Tibial nerve (tissue), 4 donors: ENCODE results near the gene PLPPR3. TPM values are rescaled to one million over a fixed set of nuclear protein-coding genes. Genes with fewer than 3 reads are reported as not detected.

Source experiments
- DNase-seq, 2 donors: peaks; one replicate each; pipeline ENCODE4 v3.0.0-alpha.2; 2019; ENCODE audit warnings: low spot score in 2 of 2
- H3K27ac ChIP-seq, 4 donors: fragments of 200-600 bp; sonication (generic) in 3 of 4; one replicate each; pipeline ENCODE4 v1.5.1; 2017 to 2019; ENCODE audit warnings: mild to moderate bottlenecking in 1 of 4
- H3K27me3 ChIP-seq, 2 donors: fragments of 200-600 bp; sonication (generic) in 1 of 2; one replicate each; pipeline versions ENCODE4 v1.5.1 to v1.6.0; 2017 to 2019
- H3K36me3 ChIP-seq, 3 donors: fragments of 200-600 bp; sonication (generic); one replicate each; pipeline ENCODE4 v1.5.1; 2018 to 2019
- H3K4me1 ChIP-seq, 4 donors: fragments of 200-600 bp; sonication (generic) in 3 of 4; one replicate each; pipeline ENCODE4 v1.5.1; 2017 to 2019
- H3K4me3 ChIP-seq, 4 donors: fragments of 200-600 bp; sonication (generic) in 3 of 4; one replicate each; pipeline ENCODE4 v1.5.1; 2017 to 2019; ENCODE audit warnings: mild to moderate bottlenecking in 1 of 4, moderate library complexity in 1 of 4
- H3K9me3 ChIP-seq, 4 donors: fragments of 200-600 bp; sonication (generic) in 3 of 4; one replicate each; pipeline ENCODE4 v1.5.1; 2017 to 2019
- EP300 ChIP-seq, 2 donors: sonication (generic); formaldehyde crosslinking; IDR thresholded peaks; one replicate each; pipeline ENCODE4 v1.6.1; 2017; ENCODE audit warnings: antibody characterized with exemption in 2 of 2, mild to moderate bottlenecking in 1 of 2
- POLR2A ChIP-seq, 2 donors: fragments of 450-650 bp; IDR thresholded peaks; one replicate each; pipeline ENCODE4 v1.6.1; 2017; ENCODE audit warnings: antibody characterized with exemption in 2 of 2, mild to moderate bottlenecking in 2 of 2, moderate library complexity in 2 of 2
- WGBS, 2 donors: methylation state at CpG; one replicate each; pipeline ENCODE4 v1.1.5; 2018; 5-methylcytosine and 5-hydroxymethylcytosine counted together
- total RNA-seq, 4 donors: library from RNA; depleted of rRNA; stranded (reverse); fragments of >200 nt; gene quantifications; one replicate each; pipeline ENCODE4 v1.1.0, GENCODE V29; 2016
- TF ChIP-seq, protein P1 (sequence below), 5 experiments: fragments of 200-600 bp in 3 of 5; fragments of 450-650 bp in 2 of 5; sonication (generic) in 3 of 5; IDR thresholded peaks; one replicate each; pipeline ENCODE4 v1.5.1; 2016 to 2019; ENCODE audit warnings: antibody characterized with exemption in 5 of 5, mild to moderate bottlenecking in 3 of 5, moderate library complexity in 2 of 5

The PLPPR3 gene
- total RNA-seq, 4 donors from 2014 or later: not detected

DNA sequence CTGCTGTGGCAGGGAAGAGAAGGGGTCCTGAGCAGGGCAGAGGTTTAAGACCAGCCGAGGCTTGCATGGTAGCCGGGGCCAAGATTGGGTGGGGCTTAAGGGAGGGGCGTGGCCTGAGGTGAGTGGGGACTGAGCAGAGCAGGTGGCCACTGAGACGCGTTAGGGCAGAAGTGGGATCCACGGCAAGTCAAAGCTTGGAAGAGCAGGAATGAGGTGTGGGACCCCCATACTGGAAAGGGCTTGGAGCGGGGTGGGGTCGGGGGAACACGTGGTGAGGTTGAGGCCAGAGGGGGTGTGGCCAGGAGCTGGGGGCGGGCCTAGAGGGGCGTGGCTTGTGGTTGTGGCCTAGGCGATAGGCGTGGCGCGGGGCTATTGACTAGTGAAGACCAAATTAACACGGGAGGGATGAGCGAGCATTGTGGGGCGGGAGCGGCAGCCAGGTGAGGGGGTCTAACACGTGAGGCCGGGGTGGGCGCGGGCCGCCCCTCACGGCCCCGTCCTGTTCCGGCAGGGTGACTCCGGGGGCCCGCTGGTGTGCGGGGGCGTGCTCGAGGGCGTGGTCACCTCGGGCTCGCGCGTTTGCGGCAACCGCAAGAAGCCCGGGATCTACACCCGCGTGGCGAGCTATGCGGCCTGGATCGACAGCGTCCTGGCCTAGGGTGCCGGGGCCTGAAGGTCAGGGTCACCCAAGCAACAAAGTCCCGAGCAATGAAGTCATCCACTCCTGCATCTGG is 41.0 kb upstream of the PLPPR3 start:
- TF ChIP-seq POLR2A (IDR thresholded peaks at IDR 0.05): no peak
- TF ChIP-seq EP300 (IDR thresholded peaks at IDR 0.05): no peak
- TF ChIP-seq, protein P1, sequence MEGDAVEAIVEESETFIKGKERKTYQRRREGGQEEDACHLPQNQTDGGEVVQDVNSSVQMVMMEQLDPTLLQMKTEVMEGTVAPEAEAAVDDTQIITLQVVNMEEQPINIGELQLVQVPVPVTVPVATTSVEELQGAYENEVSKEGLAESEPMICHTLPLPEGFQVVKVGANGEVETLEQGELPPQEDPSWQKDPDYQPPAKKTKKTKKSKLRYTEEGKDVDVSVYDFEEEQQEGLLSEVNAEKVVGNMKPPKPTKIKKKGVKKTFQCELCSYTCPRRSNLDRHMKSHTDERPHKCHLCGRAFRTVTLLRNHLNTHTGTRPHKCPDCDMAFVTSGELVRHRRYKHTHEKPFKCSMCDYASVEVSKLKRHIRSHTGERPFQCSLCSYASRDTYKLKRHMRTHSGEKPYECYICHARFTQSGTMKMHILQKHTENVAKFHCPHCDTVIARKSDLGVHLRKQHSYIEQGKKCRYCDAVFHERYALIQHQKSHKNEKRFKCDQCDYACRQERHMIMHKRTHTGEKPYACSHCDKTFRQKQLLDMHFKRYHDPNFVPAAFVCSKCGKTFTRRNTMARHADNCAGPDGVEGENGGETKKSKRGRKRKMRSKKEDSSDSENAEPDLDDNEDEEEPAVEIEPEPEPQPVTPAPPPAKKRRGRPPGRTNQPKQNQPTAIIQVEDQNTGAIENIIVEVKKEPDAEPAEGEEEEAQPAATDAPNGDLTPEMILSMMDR (IDR thresholded peaks at IDR 0.05): no peak
- Histone ChIP-seq H3K4me1 (peaks cover 0 to 48% (median 10%) of the 10 kb centered on the region in 4 donors), H3K4me3 (peak overlapping the region in 1 of 4 donors; percentile 6), H3K27me3 (peaks cover 0 to 42% of the 10 kb centered on the region in 2 donors), H3K27ac (peak overlapping the region in 1 of 4 donors; percentile 3), H3K9me3 (no peaks in the 10 kb centered on the region), H3K36me3 (peaks cover 0 to 16% (median 0%) of the 10 kb centered on the region in 3 donors)
- DNase-seq: peak; percentile 64 to 68
- 18 to 27% methylated on average over 25 to 46 of the region's 48 CpGs for WGBS, 2 donors

- Histone ChIP-seq H3K36me3 (peaks cover 0 to 8% (median 0%) of the 10 kb centered on the region in 3 donors), H3K9me3 (no peaks in the 10 kb centered on the region), H3K27ac (peak overlapping the region in 2 of 4 donors; percentile 3 to 54), H3K27me3 (peaks cover 0 to 42% of the 10 kb centered on the region in 2 donors), H3K4me1 (peaks cover 0 to 48% (median 10%) of the 10 kb centered on the region in 4 donors), H3K4me3 (peak overlapping the region in 2 of 4 donors; percentile 32 to 53)
- TF ChIP-seq POLR2A (IDR thresholded peaks at IDR 0.05) (no peak), EP300 (IDR thresholded peaks at IDR 0.05) (no peak)
- TF ChIP-seq, protein P1 (IDR thresholded peaks at IDR 0.05): no peak
- DNase-seq: no peak
- 27 to 34% methylated on average over 48 to 58 of the region's 60 CpGs for WGBS, 2 donors
Measured at GRCh38 chr19:861756-862580, 40.2 kb upstream of the PLPPR3 start.

- H3K9me3 ChIP-seq: no peaks in the 10 kb centered on the region
- peaks cover 0 to 8% (median 0%) of the 10 kb centered on the region in 3 donors for H3K36me3 ChIP-seq
- peak overlapping the region in 3 of 4 donors; percentile 15 to 53 (median 32) for H3K4me3 ChIP-seq
- WGBS, 2 donors: 56 to 70% methylated on average over 19 to 30 of the region's 35 CpGs
- H3K27ac ChIP-seq: no peak overlapping the region
- peaks cover 0 to 48% (median 10%) of the 10 kb centered on the region in 4 donors for H3K4me1 ChIP-seq
- no peak for DNase-seq
- no peak for TF ChIP-seq POLR2A (IDR thresholded peaks at IDR 0.05)
- no peak for TF ChIP-seq EP300 (IDR thresholded peaks at IDR 0.05)
- peaks cover 0 to 48% of the 10 kb centered on the region in 2 donors for H3K27me3 ChIP-seq
Measured at GRCh38 chr19:861141-861755, 39.5 kb upstream of the PLPPR3 start.

DNA sequence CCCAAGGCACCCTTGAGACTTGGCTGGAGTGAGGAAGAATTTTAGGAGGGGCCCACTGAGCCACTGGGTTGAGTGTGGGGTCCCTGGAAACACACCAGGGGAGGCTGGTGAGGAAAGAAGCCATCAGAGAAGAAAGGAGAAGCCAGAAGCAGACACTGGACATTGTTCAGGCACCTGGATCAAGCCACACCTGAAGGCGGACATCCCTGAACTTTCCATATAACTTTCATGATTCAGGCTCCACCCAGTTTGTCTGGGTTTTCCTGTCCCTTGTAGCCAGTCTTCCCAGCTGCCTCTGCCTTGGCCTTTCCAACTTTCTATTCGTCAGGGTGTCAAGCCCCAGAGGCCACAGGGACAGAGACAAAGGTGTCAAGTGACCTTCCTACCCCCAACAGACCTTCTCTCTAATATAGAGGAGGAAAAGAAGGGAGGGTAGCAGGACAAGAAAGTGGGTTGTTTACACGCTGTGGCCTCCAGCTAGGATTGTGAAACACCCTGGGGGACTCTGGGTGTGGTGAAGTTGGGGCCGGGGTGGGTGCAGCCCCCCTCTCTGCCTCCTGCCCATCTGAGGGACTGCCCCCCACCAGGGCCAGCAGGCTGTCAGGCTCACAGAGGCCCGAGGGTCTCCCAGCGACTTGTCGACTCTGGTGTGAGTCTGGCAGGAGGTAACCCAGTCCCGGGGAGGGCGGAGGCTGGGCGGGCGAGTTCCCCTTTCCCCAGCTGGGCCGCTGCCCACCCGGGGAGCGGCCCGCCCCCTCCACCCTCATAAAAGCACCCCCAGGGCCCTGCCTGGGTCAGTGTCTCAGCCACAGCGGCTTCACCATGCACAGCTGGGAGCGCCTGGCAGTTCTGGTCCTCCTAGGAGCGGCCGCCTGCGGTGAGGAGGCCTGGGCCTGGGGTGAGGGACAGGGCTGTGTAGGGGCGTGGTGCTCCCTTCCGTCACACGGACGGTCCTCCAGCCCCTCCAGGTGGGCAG is 37.4 kb upstream of the PLPPR3 start, which contains the start of gene CFD:
TSS of gene CFD (plus strand) at position 797 of the 976 bp plus-strand sequence. CDS start at position 823, 26 bp downstream.
- peak within 1 kb of the TSS; percentile 67 to 87 (median 80) for H3K27ac ChIP-seq
- H3K4me3 ChIP-seq: peak within 1 kb of the TSS; percentile 31 to 53 (median 40)
- H3K27me3 ChIP-seq: peaks cover 0 to 67% of the 10 kb centered on the region in 2 donors
- H3K9me3 ChIP-seq: no peaks in the 10 kb centered on the region
- H3K4me1 ChIP-seq: peaks cover 0 to 47% (median 10%) of the 10 kb centered on the region in 4 donors
- WGBS, 2 donors: 31 to 34% methylated on average over 12 to 23 of the region's 24 CpGs
- TF ChIP-seq, protein P1 (IDR thresholded peaks at IDR 0.05): peak in 1 of 5 experiments; percentile 17
- peak in 1 of 2 donors; percentile 69 for TF ChIP-seq POLR2A (IDR thresholded peaks at IDR 0.05)
- TF ChIP-seq EP300 (IDR thresholded peaks at IDR 0.05): peak in 1 of 2 donors; percentile 86
- DNase-seq: peak; percentile 70 to 75
- H3K36me3 ChIP-seq: no peaks in the 10 kb centered on the region
